Upper lobe of left lung (tissue), 6 donors: ENCODE data around the gene NNAT. TPM values are rescaled to one million over a fixed set of nuclear protein-coding genes. Genes with fewer than 3 reads are reported as not detected.

Source experiments
- ATAC-seq, 2 donors: fragments of 200-7000 bp; cut with Tn5 transposase; one replicate each; pipeline ENCODE4 v1.9.1; 2022; ENCODE audit warnings: mild to moderate bottlenecking in 2 of 2, moderate library complexity in 2 of 2; ENCODE audit not compliant: low FRiP score in 2 of 2
- DNase-seq, 2 donors: peaks; one replicate each; pipeline ENCODE4 v3.0.0-alpha.2; 2019 to 2020
- H3K27ac ChIP-seq, 4 donors: fragments of 200-600 bp; sonication (generic); one replicate each; pipeline ENCODE4 v1.5.1; 2016 to 2019
- H3K27me3 ChIP-seq, 4 donors: fragments of 200-600 bp; sonication (generic); one replicate each; pipeline ENCODE4 v1.5.1; 2017 to 2019
- H3K36me3 ChIP-seq, 4 donors: fragments of 200-600 bp; sonication (generic); one replicate each; pipeline ENCODE4 v1.5.1; 2016 to 2019
- H3K4me1 ChIP-seq, 4 donors: fragments of 200-600 bp; sonication (generic); one replicate each; pipeline ENCODE4 v1.5.1; 2018 to 2019
- H3K4me3 ChIP-seq, 4 donors: fragments of 200-600 bp; sonication (generic); one replicate each; pipeline ENCODE4 v1.5.1; 2017 to 2019; ENCODE audit warnings: mild to moderate bottlenecking in 2 of 4, moderate library complexity in 1 of 4
- H3K9me3 ChIP-seq, 4 donors: fragments of 200-600 bp; sonication (generic); one replicate each; pipeline ENCODE4 v1.5.1; 2018 to 2019
- EP300 ChIP-seq, 4 donors: sonication (generic); formaldehyde crosslinking; IDR thresholded peaks; one replicate each; pipeline ENCODE4 v1.5.1; 2017; ENCODE audit warnings: antibody characterized with exemption in 4 of 4, control low read depth in 2 of 4
- POLR2A ChIP-seq, 4 donors: fragments of 450-650 bp; IDR thresholded peaks; one replicate each; pipeline ENCODE4 v1.5.1; 2016 to 2017; ENCODE audit warnings: antibody characterized with exemption in 4 of 4, mild to moderate bottlenecking in 2 of 4
- POLR2AphosphoS5 ChIP-seq, 2 donors: sonication (generic); formaldehyde crosslinking; IDR thresholded peaks; one replicate each; pipeline ENCODE4 v1.5.1; 2017; ENCODE audit warnings: antibody characterized with exemption in 2 of 2
- WGBS, 2 donors: methylation state at CpG; one replicate each; pipeline ENCODE4 v1.1.5; 2017 to 2018; 5-methylcytosine and 5-hydroxymethylcytosine counted together
- total RNA-seq, 6 donors: library from RNA; depleted of rRNA in 4 of 6; stranded (reverse); fragments of >200 nt in 4 of 6; gene quantifications; one replicate each; pipeline versions ENCODE4 v1.1.0 to v1.2.1, GENCODE V29; 2016 to 2021
- TF ChIP-seq, protein P1 (sequence below), 6 experiments: fragments of 450-650 bp in 4 of 6; fragments of 200-600 bp in 2 of 6; sonication (generic) in 2 of 6; IDR thresholded peaks; one replicate each; pipeline ENCODE4 v1.5.1; 2016 to 2019; ENCODE audit warnings: antibody characterized with exemption in 6 of 6
- donor health status: DM: no; HTN: no; CAD: no; lungs with moderate emphysema.
- donor health status: DM: no; HTN: yes; CAD: no; lungs with severe emphysema.

NNAT gene
- total RNA-seq, 6 donors from 2014 or later = 0.66 to 1.2 (median 0.95) TPM; not detected in 2

DNA sequence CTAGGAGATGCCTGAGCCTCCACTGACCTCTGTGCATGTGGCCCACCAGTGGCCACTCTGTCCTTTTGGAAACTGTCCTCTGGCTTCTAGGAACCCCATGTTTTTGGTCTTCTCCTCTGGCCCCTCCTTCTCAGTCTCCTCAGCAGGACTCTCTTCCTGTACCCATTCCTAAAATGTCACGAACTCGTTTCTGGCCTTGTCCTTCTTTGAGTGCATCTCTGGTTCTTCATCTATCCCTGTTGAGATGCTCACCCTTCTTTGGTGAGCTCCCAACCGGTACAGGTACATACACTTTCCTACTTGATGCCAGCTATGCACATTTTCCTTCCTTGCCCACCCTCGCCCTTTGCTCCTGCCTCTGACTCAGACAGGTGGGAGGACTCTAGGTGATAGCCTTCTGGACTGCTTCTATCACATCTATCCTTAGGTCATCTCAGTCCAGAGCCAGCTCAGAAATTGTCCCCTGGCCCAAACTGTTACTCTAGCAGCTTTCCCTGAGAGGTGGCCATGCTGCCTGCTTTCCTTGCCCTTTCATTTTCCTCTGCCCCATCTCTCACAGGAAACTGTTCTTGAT is 14.8 kb upstream of the NNAT start:
- 85 to 89% methylated on average over 4 of the region's 4 CpGs for WGBS, 2 donors
- no peak for ATAC-seq
- no peaks in the 10 kb centered on the region for H3K4me1 ChIP-seq
- H3K27me3 ChIP-seq = no peaks in the 10 kb centered on the region
- H3K27ac ChIP-seq = no peak overlapping the region
- DNase-seq = no peak
- peaks cover 0 to 13% (median 5%) of the 10 kb centered on the region in 4 donors for H3K36me3 ChIP-seq
- H3K9me3 ChIP-seq = no peaks in the 10 kb centered on the region
- H3K4me3 ChIP-seq = no peak overlapping the region
- TF ChIP-seq EP300 (IDR thresholded peaks at IDR 0.05) (no peak), POLR2A (IDR thresholded peaks at IDR 0.05) (no peak)

DNA sequence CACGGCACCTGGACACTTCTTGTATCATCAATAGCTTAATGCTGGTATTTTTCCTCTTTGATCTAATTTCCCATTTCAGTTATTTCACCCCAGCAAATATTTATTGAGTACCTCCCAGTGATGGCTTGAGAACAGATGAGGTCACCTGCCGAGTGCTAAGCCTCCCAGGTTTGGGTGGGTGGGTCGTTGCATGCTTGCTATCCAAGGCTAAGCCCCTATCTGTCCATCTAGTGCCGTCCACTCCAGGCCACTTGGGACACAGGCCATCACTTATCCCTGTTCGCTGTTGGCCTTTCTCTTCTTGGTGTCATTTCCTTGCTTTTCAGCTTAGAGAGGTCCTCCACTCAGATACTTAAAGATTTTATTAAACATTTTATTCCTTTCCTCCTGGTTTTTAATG is 10.8 kb upstream of the NNAT start:
- H3K27me3 ChIP-seq = no peaks in the 10 kb centered on the region
- 91 to 94% methylated on average over 5 of the region's 5 CpGs for WGBS, 2 donors
- H3K4me1 ChIP-seq = no peaks in the 10 kb centered on the region
- ATAC-seq (no peak), DNase-seq (no peak)
- H3K9me3 ChIP-seq = no peaks in the 10 kb centered on the region
- H3K36me3 ChIP-seq = peaks cover 0 to 38% (median 11%) of the 10 kb centered on the region in 4 donors
- TF ChIP-seq POLR2AphosphoS5 (IDR thresholded peaks at IDR 0.05) (no peak), EP300 (IDR thresholded peaks at IDR 0.05) (no peak), POLR2A (IDR thresholded peaks at IDR 0.05) (no peak)
- TF ChIP-seq, protein P1, sequence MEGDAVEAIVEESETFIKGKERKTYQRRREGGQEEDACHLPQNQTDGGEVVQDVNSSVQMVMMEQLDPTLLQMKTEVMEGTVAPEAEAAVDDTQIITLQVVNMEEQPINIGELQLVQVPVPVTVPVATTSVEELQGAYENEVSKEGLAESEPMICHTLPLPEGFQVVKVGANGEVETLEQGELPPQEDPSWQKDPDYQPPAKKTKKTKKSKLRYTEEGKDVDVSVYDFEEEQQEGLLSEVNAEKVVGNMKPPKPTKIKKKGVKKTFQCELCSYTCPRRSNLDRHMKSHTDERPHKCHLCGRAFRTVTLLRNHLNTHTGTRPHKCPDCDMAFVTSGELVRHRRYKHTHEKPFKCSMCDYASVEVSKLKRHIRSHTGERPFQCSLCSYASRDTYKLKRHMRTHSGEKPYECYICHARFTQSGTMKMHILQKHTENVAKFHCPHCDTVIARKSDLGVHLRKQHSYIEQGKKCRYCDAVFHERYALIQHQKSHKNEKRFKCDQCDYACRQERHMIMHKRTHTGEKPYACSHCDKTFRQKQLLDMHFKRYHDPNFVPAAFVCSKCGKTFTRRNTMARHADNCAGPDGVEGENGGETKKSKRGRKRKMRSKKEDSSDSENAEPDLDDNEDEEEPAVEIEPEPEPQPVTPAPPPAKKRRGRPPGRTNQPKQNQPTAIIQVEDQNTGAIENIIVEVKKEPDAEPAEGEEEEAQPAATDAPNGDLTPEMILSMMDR (IDR thresholded peaks at IDR 0.05) = no peak
- H3K4me3 ChIP-seq = no peak overlapping the region
- no peak overlapping the region for H3K27ac ChIP-seq

DNA sequence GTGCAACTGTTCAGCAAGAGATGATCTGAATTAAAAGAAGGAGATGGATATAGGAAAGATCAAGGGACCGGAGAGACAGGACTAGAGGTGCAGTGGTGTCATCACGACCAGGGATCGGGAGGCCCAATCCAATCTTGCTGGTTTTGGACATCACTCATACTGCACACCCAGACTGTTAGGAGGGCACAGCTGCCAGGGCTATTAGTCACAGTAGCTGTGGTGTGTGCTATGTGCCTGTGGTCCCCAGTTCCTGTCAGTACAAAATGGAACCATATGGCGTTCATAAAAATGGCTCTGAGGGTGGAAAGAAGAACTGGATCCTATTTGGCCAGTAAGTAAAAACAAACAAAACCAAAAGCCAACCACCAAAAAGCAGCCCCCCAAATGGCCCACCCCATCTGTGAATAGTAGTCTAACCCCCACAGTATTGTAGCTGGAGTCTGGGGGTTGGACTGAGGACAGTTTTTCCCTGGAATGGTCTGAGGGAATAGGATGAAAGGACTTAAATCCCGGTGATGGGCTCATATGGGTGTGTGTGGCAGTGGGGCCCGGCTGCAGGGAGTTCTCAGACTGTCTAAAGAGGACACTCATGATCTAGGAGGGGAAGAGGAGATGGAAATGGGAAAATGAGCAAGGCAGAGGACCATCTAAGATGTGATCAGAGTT is 9.3 kb upstream of the NNAT start:
- ATAC-seq = no peak
- WGBS, 2 donors = 92 to 97% methylated on average over 6 of the region's 6 CpGs
- no peak for TF ChIP-seq EP300 (IDR thresholded peaks at IDR 0.05)
- TF ChIP-seq POLR2A (IDR thresholded peaks at IDR 0.05) = no peak
- TF ChIP-seq, protein P1 (IDR thresholded peaks at IDR 0.05) = no peak
- no peak for TF ChIP-seq POLR2AphosphoS5 (IDR thresholded peaks at IDR 0.05)
- H3K27me3 ChIP-seq = no peaks in the 10 kb centered on the region
- H3K4me1 ChIP-seq = peaks cover 0 to 2% (median 1%) of the 10 kb centered on the region in 4 donors
- no peak for DNase-seq
- H3K9me3 ChIP-seq = no peaks in the 10 kb centered on the region
- H3K4me3 ChIP-seq = no peak overlapping the region
- H3K27ac ChIP-seq = no peak overlapping the region
- H3K36me3 ChIP-seq = peaks cover 0 to 47% (median 11%) of the 10 kb centered on the region in 4 donors

DNA sequence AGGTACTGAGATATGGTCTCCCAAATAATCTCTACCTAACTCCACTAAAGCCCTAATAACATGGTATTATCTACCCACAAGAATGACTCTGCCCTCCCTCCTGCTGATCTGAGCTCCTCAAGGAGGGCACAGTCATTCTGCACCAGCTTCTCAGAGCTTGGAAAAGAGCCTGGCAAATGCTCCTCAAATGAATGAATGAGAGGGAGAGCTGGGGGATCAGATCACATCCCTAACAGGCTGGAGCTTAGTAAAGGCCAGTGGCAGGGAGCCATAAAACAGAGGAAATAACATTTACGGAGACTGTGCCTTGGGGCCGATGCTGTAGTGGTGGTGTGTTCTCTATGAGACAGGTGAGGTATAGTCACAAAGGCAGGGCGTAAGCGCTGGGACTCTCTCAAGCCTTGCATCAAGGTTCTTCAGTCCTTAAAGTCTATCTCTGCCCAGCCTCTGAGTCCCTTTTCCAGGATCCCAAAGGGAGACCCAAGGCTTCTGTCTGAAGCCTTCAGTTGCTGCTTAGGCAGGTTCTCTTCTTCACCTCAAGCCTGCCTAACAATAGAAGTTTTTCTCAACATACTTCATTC is 7.2 kb upstream of the NNAT start:
- no peak for TF ChIP-seq EP300 (IDR thresholded peaks at IDR 0.05)
- TF ChIP-seq POLR2AphosphoS5 (IDR thresholded peaks at IDR 0.05) = no peak
- TF ChIP-seq, protein P1 (IDR thresholded peaks at IDR 0.05) = no peak
- no peak for TF ChIP-seq POLR2A (IDR thresholded peaks at IDR 0.05)
- WGBS, 2 donors = 90 to 93% methylated on average over 4 of the region's 4 CpGs
- Histone ChIP-seq H3K36me3 (peaks cover 0 to 56% (median 12%) of the 10 kb centered on the region in 4 donors), H3K27ac (no peak overlapping the region), H3K9me3 (no peaks in the 10 kb centered on the region), H3K27me3 (no peaks in the 10 kb centered on the region), H3K4me1 (peaks cover 16 to 23% (median 21%) of the 10 kb centered on the region in 4 donors), H3K4me3 (no peak overlapping the region)
- ATAC-seq (no peak), DNase-seq (no peak)

DNA sequence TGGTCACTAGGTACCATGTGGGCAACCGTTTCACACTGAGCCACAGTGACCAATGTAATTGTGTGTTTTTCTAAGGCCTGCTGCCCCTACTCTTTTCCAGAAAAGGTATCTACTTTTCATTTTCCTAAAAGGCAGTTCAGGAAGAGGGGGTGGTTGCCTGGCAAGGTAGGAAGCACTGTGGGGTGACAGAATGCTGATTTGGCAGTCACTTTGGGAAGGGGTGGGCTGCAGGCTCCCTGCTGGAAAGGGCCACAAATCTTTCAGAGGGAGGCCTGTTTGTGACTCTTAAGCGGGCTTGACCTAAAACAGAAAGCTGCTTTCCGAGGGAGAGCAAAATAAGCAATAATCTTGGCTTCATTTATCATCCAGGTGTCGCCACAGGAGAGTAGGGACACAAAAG is 5.2 kb upstream of the NNAT start:
- H3K36me3 ChIP-seq = peaks cover 0 to 52% (median 10%) of the 10 kb centered on the region in 4 donors

More for the DNA sequence above, 5.2 kb upstream of the NNAT start:
- H3K27me3 ChIP-seq = no peaks in the 10 kb centered on the region
- H3K4me1 ChIP-seq = peaks cover 29 to 42% (median 35%) of the 10 kb centered on the region in 4 donors
- WGBS, 2 donors = 93 to 96% methylated on average over 4 of the region's 4 CpGs
- TF ChIP-seq EP300 (IDR thresholded peaks at IDR 0.05) (no peak), POLR2A (IDR thresholded peaks at IDR 0.05) (no peak), POLR2AphosphoS5 (IDR thresholded peaks at IDR 0.05) (no peak)
- TF ChIP-seq, protein P1 (IDR thresholded peaks at IDR 0.05) = no peak
- no peaks in the 10 kb centered on the region for H3K9me3 ChIP-seq
- no peak for ATAC-seq
- H3K4me3 ChIP-seq = no peak overlapping the region
- DNase-seq = no peak
- H3K27ac ChIP-seq = no peak overlapping the region
